Keratinocyte (primary cell): Measurements from ENCODE around the gene JMJD1C. TPM values are rescaled to one million over a fixed set of nuclear protein-coding genes. Genes with fewer than 3 reads are reported as not detected.

Source experiments
- DNase-seq: peaks from one replicate; pipeline ENCODE4 v3.0.0-alpha.2; 2011; ENCODE audit warnings: low read depth, missing footprints, low spot score
- FAIRE-seq: peaks from 2 replicates; lab custom pipeline; 2011; peaks lifted over from hg19 to GRCh38; lab: Jason Lieb, UNC
- H2AFZ ChIP-seq: 2 replicates; pipeline ENCODE4 v1.6.0; 2012; ENCODE audit warnings: low read length, control low read depth, inconsistent platforms; ENCODE audit not compliant: control insufficient read depth
- H3K27ac ChIP-seq: 2 replicates; pipeline ENCODE4 v1.5.1; 2011; ENCODE audit warnings: low read length; ENCODE audit not compliant: control insufficient read depth, insufficient read depth
- H3K27me3 ChIP-seq: 3 replicates; pipeline ENCODE4 v1.6.0; 2011; ENCODE audit warnings: low read length; ENCODE audit not compliant: control insufficient read depth, insufficient read depth; ENCODE audit errors: extremely low read depth
- H3K36me3 ChIP-seq, 2 experiments: 2 replicates in 1 of 2; 3 replicates in 1 of 2; pipeline ENCODE4 v1.5.1; 2011; ENCODE audit warnings: low read length in 2 of 2, mild to moderate bottlenecking in 1 of 2; ENCODE audit not compliant: control insufficient read depth in 2 of 2, insufficient read depth in 2 of 2; ENCODE audit errors: extremely low read depth in 1 of 2
- H3K4me1 ChIP-seq: 3 replicates; pipeline ENCODE4 v1.5.1; 2011; ENCODE audit warnings: low read length; ENCODE audit not compliant: control insufficient read depth, insufficient read depth; ENCODE audit errors: extremely low read depth
- H3K4me2 ChIP-seq: 3 replicates; pipeline ENCODE4 v1.6.0; 2011; ENCODE audit warnings: low read depth, low read length; ENCODE audit not compliant: control insufficient read depth, insufficient read depth; ENCODE audit errors: extremely low read depth
- H3K4me3 ChIP-seq, 3 experiments: fragments of 200-600 bp in 1 of 3; sonication (generic) in 1 of 3; 2 replicates in 2 of 3; 3 replicates in 1 of 3; pipeline ENCODE4 v1.5.1; 2011 to 2016; ENCODE audit warnings: low read length in 3 of 3, mild to moderate bottlenecking in 3 of 3, control low read depth in 2 of 3, inconsistent platforms in 1 of 3, low read depth in 1 of 3, mixed read lengths in 1 of 3, mixed run types in 1 of 3, moderate library complexity in 1 of 3; ENCODE audit not compliant: control insufficient read depth in 2 of 3, insufficient read depth in 2 of 3; ENCODE audit errors: extremely low read depth in 1 of 3
- H3K79me2 ChIP-seq: 2 replicates; pipeline ENCODE4 v1.6.0; 2012; ENCODE audit warnings: low read length; ENCODE audit not compliant: control insufficient read depth, insufficient read depth
- H3K9ac ChIP-seq: 3 replicates; pipeline ENCODE4 v1.6.0; 2011; ENCODE audit warnings: low read length; ENCODE audit not compliant: control insufficient read depth, insufficient read depth; ENCODE audit errors: extremely low read depth
- H3K9me1 ChIP-seq: 3 replicates; pipeline ENCODE4 v1.6.0; 2011; ENCODE audit warnings: low read length; ENCODE audit not compliant: control insufficient read depth, insufficient read depth; ENCODE audit errors: extremely low read depth
- H3K9me3 ChIP-seq: 2 replicates; pipeline ENCODE4 v1.5.1; 2012; ENCODE audit warnings: low read depth, low read length; ENCODE audit not compliant: control insufficient read depth
- H4K20me1 ChIP-seq: 3 replicates; pipeline ENCODE4 v1.6.0; 2011; ENCODE audit warnings: low read length; ENCODE audit not compliant: control insufficient read depth, insufficient read depth; ENCODE audit errors: extremely low read depth
- CTCF ChIP-seq, 3 experiments: IDR thresholded peaks in 1 of 3; conservative IDR thresholded peaks in 1 of 3; optimal IDR thresholded peaks in 1 of 3; 2 replicates in 2 of 3; 3 replicates in 1 of 3; pipeline versions ENCODE3 to v1.5.1; 2011; ENCODE audit warnings: low read length in 3 of 3, mild to moderate bottlenecking in 3 of 3, moderate library complexity in 2 of 3, control low read depth in 1 of 3, inconsistent platforms in 1 of 3; ENCODE audit not compliant: insufficient read depth in 2 of 3; ENCODE audit errors: extremely low read depth in 1 of 3
- EZH2 ChIP-seq: IDR thresholded peaks from one replicate; pipeline ENCODE4 v1.6.1; 2012; ENCODE audit warnings: inconsistent platforms, mild to moderate bottlenecking, low read length, moderate library complexity
- dilution Hi-C: fragments of 300-500 bp; cut with MboI; formaldehyde crosslinking; loops from one replicate; pipeline ENCODE4 v1.7.0; 2020; ENCODE audit warnings: low sequenced_read_pairs; ENCODE audit not compliant: extremely low pct_ligation_motif_present
- polyA plus RNA-seq, 5 experiments: library from polyadenylated mRNA; depleted of rRNA in 3 of 5; stranded (reverse) in 3 of 5; stranded (forward) in 1 of 5; unstranded in 1 of 5; fragments of >200 nt; gene quantifications; 1 replicate in 1 of 5; 2 replicates in 3 of 5; 3 replicates in 1 of 5; pipeline versions ENCODE4 v1.2.1 to v1.2.3, GENCODE V29; 2011 to 2012; ENCODE audit warnings: missing spikeins in 2 of 5, low read depth in 1 of 5, low replicate concordance in 1 of 5

Gene JMJD1C
- polyA plus RNA-seq, 1 donor (not counting 4 experiments of a cell fraction or from before 2014, with no cell fraction given), result 38.2 TPM

DNA sequence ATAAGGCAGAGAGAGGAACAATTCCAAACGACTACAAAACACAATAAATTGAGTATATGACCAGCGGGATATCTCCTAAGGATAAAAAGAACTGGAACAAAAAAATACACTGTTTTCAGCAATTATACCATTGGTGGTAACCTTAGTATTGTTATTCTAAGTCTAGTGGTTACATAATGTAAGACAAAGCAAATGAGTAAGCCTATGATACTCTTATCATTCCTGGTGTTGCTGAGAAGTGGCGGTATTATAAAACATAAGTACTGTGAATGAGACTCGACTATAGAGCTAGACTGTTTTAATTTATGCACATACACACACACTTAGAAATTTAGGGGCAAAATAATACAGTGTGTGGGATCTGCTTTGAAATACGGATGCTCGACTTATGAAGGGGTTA is 225.0 kb downstream of the JMJD1C start:
- Histone ChIP-seq H3K9me1 (no peaks in the 10 kb centered on the region), H3K36me3 (peaks cover 0 to 2% of the 10 kb centered on the region in 2 experiments), H3K79me2 (peaks cover 78% of the 10 kb centered on the region), H3K9me3 (no peaks in the 10 kb centered on the region), H3K4me3 (no peak overlapping the region), H4K20me1 (peaks cover 14% of the 10 kb centered on the region), H3K4me1 (peaks cover 23% of the 10 kb centered on the region), H2AFZ (no peak overlapping the region), H3K27ac (no peak overlapping the region), H3K9ac (no peak overlapping the region), H3K4me2 (no peak overlapping the region), H3K27me3 (no peaks in the 10 kb centered on the region)
- no peak for TF ChIP-seq CTCF (optimal IDR thresholded peaks at IDR 0.05 in 1 of 3, IDR thresholded peaks at IDR 0.05 in 1 of 3, conservative IDR thresholded peaks at IDR 0.05 in 1 of 3; ENCODE audit: extremely low read depth in 1 of 3, insufficient read depth in 2 of 3, low read length in 3 of 3)
- FAIRE-seq (no peak), DNase-seq (no peak)
- dilution Hi-C loops, result no loop called here

GRCh38 chr10:63238501-63238900 is 227.3 kb downstream of the JMJD1C start:
- H3K27ac ChIP-seq, result no peak overlapping the region
- no peaks in the 10 kb centered on the region for H3K27me3 ChIP-seq
- H4K20me1 ChIP-seq, result peaks cover 18% of the 10 kb centered on the region
- H3K4me3 ChIP-seq, result no peak overlapping the region
- DNase-seq (no peak), FAIRE-seq (no peak)
- no peaks in the 10 kb centered on the region for H3K9me3 ChIP-seq
- H2AFZ ChIP-seq, result no peak overlapping the region
- H3K4me2 ChIP-seq, result no peak overlapping the region
- H3K79me2 ChIP-seq, result peaks cover 77% of the 10 kb centered on the region
- H3K9me1 ChIP-seq, result no peaks in the 10 kb centered on the region
- H3K36me3 ChIP-seq, result peaks cover 0 to 2% of the 10 kb centered on the region in 2 experiments
- dilution Hi-C loops, result no loop called here
- peaks cover 26% of the 10 kb centered on the region for H3K4me1 ChIP-seq
- no peak for TF ChIP-seq EZH2
- TF ChIP-seq CTCF (optimal IDR thresholded peaks at IDR 0.05 in 1 of 3, IDR thresholded peaks at IDR 0.05 in 1 of 3, conservative IDR thresholded peaks at IDR 0.05 in 1 of 3; ENCODE audit: extremely low read depth in 1 of 3, insufficient read depth in 2 of 3, low read length in 3 of 3), result no peak
- H3K9ac ChIP-seq, result no peak overlapping the region
